Measurements from ENCODE around the gene C2orf92.

The C2orf92 gene

DNA sequence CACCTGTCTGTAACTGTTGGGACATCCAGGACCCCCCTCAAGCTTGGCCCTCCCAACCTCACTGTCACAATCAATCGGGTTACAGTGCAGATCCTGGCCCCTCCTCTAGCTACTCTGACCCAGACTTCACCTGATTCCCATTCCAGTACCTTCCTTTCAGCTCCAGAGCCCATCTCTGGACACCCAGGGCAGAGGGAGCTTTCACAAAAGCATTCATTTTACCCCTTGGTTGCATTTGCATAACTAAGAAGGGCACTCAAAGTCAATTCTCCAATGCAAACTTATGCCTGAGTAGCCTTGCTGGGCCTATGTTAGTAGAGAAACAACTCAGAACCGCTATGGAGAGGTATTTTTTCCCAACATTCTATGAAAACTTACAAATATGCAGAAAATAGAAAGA lies 51.2 kb downstream of the C2orf92 start:
- no peak overlapping the region for H3K4me3 Mint-ChIP-seq
- H3K4me1 Mint-ChIP-seq = peaks cover 29% of the 10 kb centered on the region
- TF ChIP-seq, protein P1, sequence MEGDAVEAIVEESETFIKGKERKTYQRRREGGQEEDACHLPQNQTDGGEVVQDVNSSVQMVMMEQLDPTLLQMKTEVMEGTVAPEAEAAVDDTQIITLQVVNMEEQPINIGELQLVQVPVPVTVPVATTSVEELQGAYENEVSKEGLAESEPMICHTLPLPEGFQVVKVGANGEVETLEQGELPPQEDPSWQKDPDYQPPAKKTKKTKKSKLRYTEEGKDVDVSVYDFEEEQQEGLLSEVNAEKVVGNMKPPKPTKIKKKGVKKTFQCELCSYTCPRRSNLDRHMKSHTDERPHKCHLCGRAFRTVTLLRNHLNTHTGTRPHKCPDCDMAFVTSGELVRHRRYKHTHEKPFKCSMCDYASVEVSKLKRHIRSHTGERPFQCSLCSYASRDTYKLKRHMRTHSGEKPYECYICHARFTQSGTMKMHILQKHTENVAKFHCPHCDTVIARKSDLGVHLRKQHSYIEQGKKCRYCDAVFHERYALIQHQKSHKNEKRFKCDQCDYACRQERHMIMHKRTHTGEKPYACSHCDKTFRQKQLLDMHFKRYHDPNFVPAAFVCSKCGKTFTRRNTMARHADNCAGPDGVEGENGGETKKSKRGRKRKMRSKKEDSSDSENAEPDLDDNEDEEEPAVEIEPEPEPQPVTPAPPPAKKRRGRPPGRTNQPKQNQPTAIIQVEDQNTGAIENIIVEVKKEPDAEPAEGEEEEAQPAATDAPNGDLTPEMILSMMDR (IDR thresholded peaks at IDR 0.05; ENCODE audit: unreplicated experiment in 3 of 3) = no peak
- no peak overlapping the region for H3K27ac Mint-ChIP-seq
- H3K9me3 Mint-ChIP-seq = no peaks in the 10 kb centered on the region
- peaks cover 7% of the 10 kb centered on the region for H3K27me3 Mint-ChIP-seq (ENCODE audit: low read depth)
- H3K36me3 Mint-ChIP-seq (ENCODE audit: low read depth) = no peaks in the 10 kb centered on the region

DNA sequence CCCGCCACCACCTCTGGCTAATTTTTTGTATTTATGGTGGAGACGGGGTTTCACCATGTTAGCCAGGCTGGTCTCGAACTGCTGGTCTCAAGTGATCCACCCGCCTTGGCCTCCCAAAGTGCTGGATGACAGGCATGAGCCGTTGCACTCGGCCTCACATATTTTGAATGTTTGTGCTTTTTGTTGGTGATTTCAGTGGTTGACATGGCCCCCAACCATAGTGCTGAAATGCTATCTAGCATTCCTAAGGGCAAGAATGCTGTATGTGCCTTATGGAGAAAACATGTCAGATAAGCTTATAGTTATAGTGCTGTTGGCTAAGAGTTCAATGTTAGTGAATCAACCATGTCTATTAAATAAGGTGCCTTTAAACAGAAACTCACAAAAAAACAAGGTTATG lies 52.7 kb downstream of the C2orf92 start:
- Mint-ChIP-seq H3K27ac (no peak overlapping the region), H3K4me1 (peaks cover 30% of the 10 kb centered on the region), H3K27me3 (ENCODE audit: low read depth) (peaks cover 7% of the 10 kb centered on the region), H3K4me3 (no peak overlapping the region), H3K9me3 (no peaks in the 10 kb centered on the region), H3K36me3 (ENCODE audit: low read depth) (no peaks in the 10 kb centered on the region)
- TF ChIP-seq, protein P1 (IDR thresholded peaks at IDR 0.05; ENCODE audit: unreplicated experiment in 3 of 3) = no peak

DNA sequence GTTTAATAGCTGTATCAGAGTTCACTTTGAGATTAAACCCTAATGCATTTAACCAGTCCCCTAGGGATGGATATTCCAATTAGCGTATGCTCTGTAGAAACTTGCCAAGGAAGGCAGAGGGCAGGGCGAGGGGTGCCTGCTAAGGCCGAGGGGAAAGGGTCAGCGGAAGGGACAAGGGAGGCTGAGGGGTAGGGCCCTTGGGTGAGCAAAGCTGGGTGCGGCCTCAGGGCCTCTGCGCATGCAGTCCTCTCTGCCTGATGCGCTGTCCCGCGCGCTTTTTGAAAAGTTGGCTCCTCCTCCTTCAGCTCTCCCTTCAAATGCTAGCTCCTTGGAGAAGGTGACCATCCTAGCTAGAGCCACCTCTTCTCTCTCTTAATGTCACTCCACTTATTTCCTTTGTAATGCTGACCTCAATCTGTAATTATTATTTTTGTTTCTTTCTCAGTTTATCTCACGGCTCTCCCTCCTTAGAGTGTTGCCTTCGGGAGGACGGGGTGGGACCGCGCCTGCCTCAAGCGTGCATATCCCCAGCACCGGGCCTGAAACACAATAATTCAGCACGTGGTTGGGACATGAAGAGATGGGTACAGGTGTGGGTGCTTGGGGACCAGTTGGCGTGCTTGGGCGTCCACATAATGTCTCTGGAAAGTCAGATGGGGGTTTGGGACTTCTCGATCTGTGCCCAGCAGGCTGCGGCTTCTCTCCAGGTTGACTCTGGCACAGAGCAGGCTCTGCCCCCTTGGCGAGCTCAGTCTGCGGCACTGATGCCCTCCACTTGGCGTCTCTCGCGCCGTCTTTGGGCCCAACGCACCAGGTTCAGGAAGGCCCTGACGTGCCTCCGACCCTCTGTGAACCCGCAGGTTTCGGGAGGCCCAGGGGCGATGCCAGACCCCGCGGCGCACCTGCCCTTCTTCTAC lies 53.9 kb downstream of the C2orf92 start:
- Mint-ChIP-seq H3K27me3 (ENCODE audit: low read depth) (peaks cover 10% of the 10 kb centered on the region), H3K4me3 (no peak overlapping the region), H3K4me1 (peaks cover 33% of the 10 kb centered on the region), H3K9me3 (peaks cover 5% of the 10 kb centered on the region), H3K27ac (no peak overlapping the region), H3K36me3 (ENCODE audit: low read depth) (no peaks in the 10 kb centered on the region)
- TF ChIP-seq, protein P1 (IDR thresholded peaks at IDR 0.05; ENCODE audit: unreplicated experiment in 3 of 3) = no peak

DNA sequence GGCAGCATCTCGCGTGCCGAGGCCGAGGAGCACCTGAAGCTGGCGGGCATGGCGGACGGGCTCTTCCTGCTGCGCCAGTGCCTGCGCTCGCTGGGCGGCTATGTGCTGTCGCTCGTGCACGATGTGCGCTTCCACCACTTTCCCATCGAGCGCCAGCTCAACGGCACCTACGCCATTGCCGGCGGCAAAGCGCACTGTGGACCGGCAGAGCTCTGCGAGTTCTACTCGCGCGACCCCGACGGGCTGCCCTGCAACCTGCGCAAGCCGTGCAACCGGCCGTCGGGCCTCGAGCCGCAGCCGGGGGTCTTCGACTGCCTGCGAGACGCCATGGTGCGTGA lies 54.5 kb downstream of the C2orf92 start:
- H3K27me3 Mint-ChIP-seq (ENCODE audit: low read depth) = peaks cover 10% of the 10 kb centered on the region
- H3K36me3 Mint-ChIP-seq (ENCODE audit: low read depth) = no peaks in the 10 kb centered on the region
- no peak overlapping the region for H3K27ac Mint-ChIP-seq
- no peak overlapping the region for H3K4me3 Mint-ChIP-seq
- H3K9me3 Mint-ChIP-seq = peaks cover 5% of the 10 kb centered on the region
- peaks cover 33% of the 10 kb centered on the region for H3K4me1 Mint-ChIP-seq
- TF ChIP-seq, protein P1 (IDR thresholded peaks at IDR 0.05; ENCODE audit: unreplicated experiment in 3 of 3) = no peak

DNA sequence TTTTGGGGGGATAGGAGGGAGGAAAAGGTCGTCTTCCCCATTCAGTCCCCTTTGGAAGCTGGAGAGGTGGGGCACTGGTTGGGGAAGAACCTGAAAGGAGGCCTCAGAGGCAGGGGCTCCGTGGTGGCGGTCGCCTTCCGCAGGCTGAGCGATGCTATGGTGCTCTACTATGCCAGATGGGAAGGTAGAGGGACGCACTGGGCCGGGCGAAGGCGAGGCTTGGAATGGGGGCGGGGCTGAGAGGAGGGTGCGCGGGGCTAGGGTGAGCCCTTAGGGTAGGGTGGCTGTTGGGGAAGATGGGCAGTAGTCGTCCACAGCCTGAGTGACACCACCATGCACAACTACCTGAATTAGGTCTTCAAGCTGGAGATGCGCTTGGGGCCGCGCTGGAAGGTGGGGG lies 55.0 kb downstream of the C2orf92 start:
- peaks cover 5% of the 10 kb centered on the region for H3K9me3 Mint-ChIP-seq

More for the DNA sequence above, 55.0 kb downstream of the C2orf92 start:
- no peak overlapping the region for H3K4me3 Mint-ChIP-seq
- H3K36me3 Mint-ChIP-seq (ENCODE audit: low read depth) = no peaks in the 10 kb centered on the region
- H3K4me1 Mint-ChIP-seq = peaks cover 33% of the 10 kb centered on the region
- no peak overlapping the region for H3K27ac Mint-ChIP-seq
- TF ChIP-seq, protein P1 (IDR thresholded peaks at IDR 0.05; ENCODE audit: unreplicated experiment in 3 of 3) = no peak
- H3K27me3 Mint-ChIP-seq (ENCODE audit: low read depth) = peaks cover 10% of the 10 kb centered on the region

All from nephron (organoid).